Mesothelial cell of epicardium (in vitro differentiated cells): ENCODE data around the gene SPTBN1. TPM values are rescaled to one million over a fixed set of nuclear protein-coding genes. Genes with fewer than 3 reads are reported as not detected.

Experiments
- DNase-seq, 2 experiments: peaks; one replicate each; pipeline ENCODE4 v3.0.0; 2021; ENCODE audit warnings: low spot score in 2 of 2; ENCODE audit not compliant: unreplicated experiment in 2 of 2
- H3K27ac Mint-ChIP-seq: 2 replicates; pipeline ENCODE4 v1.8.0; 2021; ENCODE audit warnings: mixed read lengths
- H3K27me3 Mint-ChIP-seq: 2 replicates; pipeline ENCODE4 v1.8.0; 2021; ENCODE audit warnings: low read depth, mixed read lengths
- H3K36me3 Mint-ChIP-seq: 2 replicates; pipeline ENCODE4 v1.8.0; 2021; ENCODE audit warnings: mixed read lengths
- H3K4me1 Mint-ChIP-seq: 2 replicates; pipeline ENCODE4 v1.8.0; 2021; ENCODE audit warnings: mixed read lengths
- H3K4me3 Mint-ChIP-seq: 2 replicates; pipeline ENCODE4 v1.8.0; 2021; ENCODE audit warnings: mild to moderate bottlenecking, moderate library complexity, mixed read lengths
- H3K9me3 Mint-ChIP-seq: 2 replicates; pipeline ENCODE4 v1.8.0; 2021; ENCODE audit warnings: mixed read lengths
- total RNA-seq: library from RNA; stranded (reverse); gene quantifications from 3 replicates; pipeline ENCODE4 v1.2.1, GENCODE V29; 2021
- TF ChIP-seq, protein P1 (sequence below): fragments of 200-600 bp; sonication (generic); IDR thresholded peaks from one replicate; pipeline ENCODE4 v1.5.0; 2021; ENCODE audit warnings: antibody characterized with exemption; ENCODE audit not compliant: unreplicated experiment

Gene SPTBN1
- total RNA-seq, 1 donor from 2014 or later = 281 TPM

DNA sequence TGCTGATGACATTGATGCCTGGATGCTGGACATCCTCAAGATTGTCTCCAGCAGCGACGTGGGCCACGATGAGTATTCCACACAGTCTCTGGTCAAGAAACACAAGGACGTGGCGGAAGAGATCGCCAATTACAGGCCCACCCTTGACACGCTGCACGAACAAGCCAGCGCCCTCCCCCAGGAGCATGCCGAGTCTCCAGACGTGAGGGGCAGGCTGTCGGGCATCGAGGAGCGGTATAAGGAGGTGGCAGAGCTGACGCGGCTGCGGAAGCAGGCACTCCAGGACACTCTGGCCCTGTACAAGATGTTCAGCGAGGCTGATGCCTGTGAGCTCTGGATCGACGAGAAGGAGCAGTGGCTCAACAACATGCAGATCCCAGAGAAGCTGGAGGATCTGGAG, 173.3 kb downstream of the SPTBN1 start:
- no peak for DNase-seq
- H3K27ac Mint-ChIP-seq = no peak overlapping the region

DNA sequence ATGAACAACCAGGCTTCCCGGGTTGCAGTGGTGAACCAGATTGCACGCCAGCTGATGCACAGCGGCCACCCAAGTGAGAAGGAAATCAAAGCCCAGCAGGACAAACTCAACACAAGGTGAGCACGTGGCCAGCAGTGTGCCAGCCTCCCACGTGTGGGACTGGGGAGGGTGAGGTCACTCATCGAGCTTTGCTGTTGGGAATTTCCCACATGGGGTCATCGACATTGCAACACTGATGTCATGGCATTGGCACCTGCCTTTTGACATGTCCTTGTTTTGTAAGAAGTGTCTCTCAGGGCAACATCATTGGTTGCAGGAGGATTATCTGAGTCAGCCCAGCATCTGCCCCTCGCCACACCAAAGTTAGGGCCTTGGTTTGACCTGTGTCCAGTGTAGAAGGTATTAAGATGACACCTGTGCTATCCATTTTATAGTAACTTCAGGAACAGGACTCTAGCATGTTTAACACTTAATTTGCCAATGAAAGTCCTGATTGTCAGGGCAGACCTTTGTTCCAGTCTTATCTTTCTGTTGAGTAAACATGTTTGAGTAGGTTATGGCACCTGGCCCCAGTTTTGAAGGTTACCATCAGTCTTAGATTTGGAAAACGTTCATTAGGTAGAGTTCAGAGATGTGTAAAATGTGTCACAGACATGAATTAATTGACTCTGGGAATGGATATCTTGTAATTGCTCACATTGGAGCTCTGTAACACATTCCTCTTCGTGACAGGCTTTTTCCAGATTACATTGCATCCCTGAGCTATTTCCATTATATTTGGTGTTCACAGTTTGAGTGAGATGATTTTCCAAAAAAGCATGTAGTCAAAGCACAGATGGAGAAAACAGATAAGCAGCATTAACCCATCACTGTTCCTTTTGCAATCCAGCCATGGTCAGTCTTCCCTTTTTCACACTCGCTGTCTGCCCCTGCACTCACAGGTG, 174.1 kb downstream of the SPTBN1 start:
- TF ChIP-seq, protein P1, sequence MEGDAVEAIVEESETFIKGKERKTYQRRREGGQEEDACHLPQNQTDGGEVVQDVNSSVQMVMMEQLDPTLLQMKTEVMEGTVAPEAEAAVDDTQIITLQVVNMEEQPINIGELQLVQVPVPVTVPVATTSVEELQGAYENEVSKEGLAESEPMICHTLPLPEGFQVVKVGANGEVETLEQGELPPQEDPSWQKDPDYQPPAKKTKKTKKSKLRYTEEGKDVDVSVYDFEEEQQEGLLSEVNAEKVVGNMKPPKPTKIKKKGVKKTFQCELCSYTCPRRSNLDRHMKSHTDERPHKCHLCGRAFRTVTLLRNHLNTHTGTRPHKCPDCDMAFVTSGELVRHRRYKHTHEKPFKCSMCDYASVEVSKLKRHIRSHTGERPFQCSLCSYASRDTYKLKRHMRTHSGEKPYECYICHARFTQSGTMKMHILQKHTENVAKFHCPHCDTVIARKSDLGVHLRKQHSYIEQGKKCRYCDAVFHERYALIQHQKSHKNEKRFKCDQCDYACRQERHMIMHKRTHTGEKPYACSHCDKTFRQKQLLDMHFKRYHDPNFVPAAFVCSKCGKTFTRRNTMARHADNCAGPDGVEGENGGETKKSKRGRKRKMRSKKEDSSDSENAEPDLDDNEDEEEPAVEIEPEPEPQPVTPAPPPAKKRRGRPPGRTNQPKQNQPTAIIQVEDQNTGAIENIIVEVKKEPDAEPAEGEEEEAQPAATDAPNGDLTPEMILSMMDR = no peak
- H3K4me3 Mint-ChIP-seq = no peak overlapping the region
- H3K27me3 Mint-ChIP-seq = no peaks in the 10 kb centered on the region
- H3K36me3 Mint-ChIP-seq = peaks cover 65% of the 10 kb centered on the region
- no peaks in the 10 kb centered on the region for H3K9me3 Mint-ChIP-seq
- H3K27ac Mint-ChIP-seq = no peak overlapping the region
- peaks cover 24% of the 10 kb centered on the region for H3K4me1 Mint-ChIP-seq
- no peak for DNase-seq

More for the DNA sequence above, 173.3 kb downstream of the SPTBN1 start:
- TF ChIP-seq, protein P1 = no peak
- H3K9me3 Mint-ChIP-seq = no peaks in the 10 kb centered on the region
- H3K4me1 Mint-ChIP-seq = peaks cover 21% of the 10 kb centered on the region
- H3K4me3 Mint-ChIP-seq = no peak overlapping the region
- H3K36me3 Mint-ChIP-seq = peaks cover 66% of the 10 kb centered on the region
- H3K27me3 Mint-ChIP-seq = no peaks in the 10 kb centered on the region

DNA sequence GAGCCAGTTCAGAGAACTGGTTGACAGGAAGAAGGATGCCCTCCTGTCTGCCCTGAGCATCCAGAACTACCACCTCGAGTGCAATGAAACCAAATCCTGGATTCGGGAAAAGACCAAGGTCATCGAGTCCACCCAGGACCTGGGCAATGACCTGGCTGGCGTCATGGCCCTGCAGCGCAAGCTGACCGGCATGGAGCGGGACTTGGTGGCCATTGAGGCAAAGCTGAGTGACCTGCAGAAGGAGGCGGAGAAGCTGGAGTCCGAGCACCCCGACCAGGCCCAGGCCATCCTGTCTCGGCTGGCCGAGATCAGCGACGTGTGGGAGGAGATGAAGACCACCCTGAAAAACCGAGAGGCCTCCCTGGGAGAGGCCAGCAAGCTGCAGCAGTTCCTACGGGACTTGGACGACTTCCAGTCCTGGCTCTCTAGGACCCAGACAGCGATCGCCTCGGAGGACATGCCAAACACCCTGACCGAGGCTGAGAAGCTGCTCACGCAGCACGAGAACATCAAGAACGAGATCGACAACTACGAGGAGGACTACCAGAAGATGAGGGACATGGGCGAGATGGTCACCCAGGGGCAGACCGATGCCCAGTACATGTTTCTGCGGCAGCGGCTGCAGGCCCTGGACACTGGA, 174.9 kb downstream of the SPTBN1 start:
- TF ChIP-seq, protein P1 = no peak
- DNase-seq = no peak
- H3K27ac Mint-ChIP-seq = no peak overlapping the region
- H3K4me3 Mint-ChIP-seq = no peak overlapping the region
- peaks cover 29% of the 10 kb centered on the region for H3K4me1 Mint-ChIP-seq
- peaks cover 62% of the 10 kb centered on the region for H3K36me3 Mint-ChIP-seq
- H3K9me3 Mint-ChIP-seq = no peaks in the 10 kb centered on the region
- H3K27me3 Mint-ChIP-seq = no peaks in the 10 kb centered on the region

DNA sequence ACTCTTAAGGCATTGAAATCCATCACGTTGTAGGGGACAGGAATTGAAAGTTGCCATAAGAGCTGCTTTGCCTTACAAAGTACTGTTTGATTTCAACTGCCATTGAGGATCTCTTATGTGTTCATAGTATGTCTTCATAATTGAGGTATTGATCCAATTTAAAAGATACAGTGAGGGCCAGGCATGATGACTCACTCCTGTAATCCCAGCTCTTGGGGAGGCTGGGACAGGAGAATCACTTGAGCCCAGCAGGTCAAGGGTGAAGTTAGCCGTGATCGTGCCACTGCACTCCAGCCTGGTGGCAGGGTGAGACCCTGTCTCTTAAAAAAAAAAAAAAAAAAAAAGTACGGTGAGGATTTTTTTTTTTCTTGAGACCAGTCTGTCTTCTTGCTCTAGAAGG, 175.6 kb downstream of the SPTBN1 start:
- H3K36me3 Mint-ChIP-seq = peaks cover 56% of the 10 kb centered on the region
- TF ChIP-seq, protein P1 = no peak
- H3K9me3 Mint-ChIP-seq = no peaks in the 10 kb centered on the region
- H3K27ac Mint-ChIP-seq = peak overlapping the region; percentile 69
- H3K4me1 Mint-ChIP-seq = peaks cover 32% of the 10 kb centered on the region
- H3K4me3 Mint-ChIP-seq = no peak overlapping the region
- no peaks in the 10 kb centered on the region for H3K27me3 Mint-ChIP-seq
- DNase-seq = no peak

DNA sequence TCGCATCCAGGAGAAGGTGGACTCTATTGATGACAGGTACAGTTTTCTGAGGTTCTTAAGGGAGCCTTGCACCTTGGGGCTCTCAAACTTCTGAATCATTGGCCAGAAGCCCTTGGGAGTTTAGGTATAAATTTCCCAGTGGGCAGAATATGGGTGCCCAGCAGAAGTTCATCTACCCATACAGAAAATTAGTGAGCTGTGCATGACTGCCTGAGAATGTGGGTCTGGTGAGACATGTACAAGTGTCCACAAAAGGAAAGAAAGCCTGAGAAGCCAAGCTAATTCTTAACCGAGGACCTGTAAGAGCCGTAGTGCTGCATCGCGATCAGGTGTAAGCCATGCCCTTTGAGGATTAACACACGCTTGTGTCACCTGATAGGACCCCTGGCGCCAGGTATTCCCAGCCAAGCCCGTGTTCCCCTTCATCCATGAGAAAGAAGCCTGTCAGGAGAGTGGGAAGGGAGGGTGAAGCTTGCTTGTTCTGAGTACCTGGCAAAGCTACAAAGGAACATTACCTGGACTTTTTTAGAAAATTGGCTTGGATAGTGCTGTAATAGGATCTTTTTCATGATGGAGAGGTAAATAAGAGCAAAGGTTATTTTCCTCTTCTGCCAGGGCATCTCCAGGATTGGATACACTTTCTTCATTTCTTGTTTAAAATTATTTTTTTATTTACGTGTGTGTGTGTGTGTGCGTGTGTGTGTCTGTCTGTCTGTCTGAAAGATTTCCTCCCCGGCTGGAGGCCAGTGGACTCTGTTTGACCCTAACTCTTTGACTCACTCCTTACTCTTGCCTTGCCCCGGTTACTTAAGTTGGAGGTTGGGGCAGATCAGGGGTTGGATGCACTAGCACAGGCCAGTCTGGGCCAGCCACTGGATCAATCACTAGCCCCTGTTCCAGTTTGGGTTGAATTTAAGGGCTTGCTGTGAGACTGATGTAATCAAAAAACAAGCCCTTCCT, 176.9 kb downstream of the SPTBN1 start:
- H3K4me3 Mint-ChIP-seq = no peak overlapping the region
- TF ChIP-seq, protein P1 = no peak
- no peaks in the 10 kb centered on the region for H3K9me3 Mint-ChIP-seq
- no peaks in the 10 kb centered on the region for H3K27me3 Mint-ChIP-seq
- H3K36me3 Mint-ChIP-seq = peaks cover 50% of the 10 kb centered on the region
- peaks cover 40% of the 10 kb centered on the region for H3K4me1 Mint-ChIP-seq
- peak overlapping the region; percentile 80 for H3K27ac Mint-ChIP-seq
- no peak for DNase-seq
